Measurements from ENCODE around the gene DUOXA1.

GRCh38 chr15:45134046-45134445, 4.4 kb upstream of the DUOXA1 start:
- TF ChIP-seq EZH2 (IDR thresholded peaks at IDR 0.05; ENCODE audit: borderline replicate concordance, low read depth, low read length, severe bottlenecking) (no peak), CTCF (IDR thresholded peaks at IDR 0.05; ENCODE audit: borderline replicate concordance, extremely low read depth, low read length, poor library complexity, severe bottlenecking) (no peak)

Measured in DND-41 (cell line).